ENCODE results near the gene MEIOC.

MEIOC gene

DNA sequence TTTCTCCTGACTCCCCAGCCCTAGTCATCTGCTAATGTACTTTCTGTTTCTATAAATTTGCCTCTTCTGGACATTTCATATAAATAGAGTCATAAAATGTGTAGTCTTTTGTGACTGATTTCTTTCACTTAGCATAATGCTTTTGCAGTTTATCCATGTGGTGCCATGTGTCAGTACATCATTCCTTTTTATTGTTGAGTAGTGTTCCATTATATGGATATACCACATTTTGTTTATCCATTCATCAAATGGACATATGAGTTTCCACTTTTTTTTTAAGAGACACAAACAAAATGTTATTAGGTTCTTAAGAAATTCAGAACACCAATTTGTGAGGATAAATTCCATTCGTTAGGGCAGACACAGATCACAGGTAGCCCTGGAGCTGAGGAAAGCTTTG is 63.2 kb downstream of the MEIOC start:
- DNase-seq = no peak

DNA sequence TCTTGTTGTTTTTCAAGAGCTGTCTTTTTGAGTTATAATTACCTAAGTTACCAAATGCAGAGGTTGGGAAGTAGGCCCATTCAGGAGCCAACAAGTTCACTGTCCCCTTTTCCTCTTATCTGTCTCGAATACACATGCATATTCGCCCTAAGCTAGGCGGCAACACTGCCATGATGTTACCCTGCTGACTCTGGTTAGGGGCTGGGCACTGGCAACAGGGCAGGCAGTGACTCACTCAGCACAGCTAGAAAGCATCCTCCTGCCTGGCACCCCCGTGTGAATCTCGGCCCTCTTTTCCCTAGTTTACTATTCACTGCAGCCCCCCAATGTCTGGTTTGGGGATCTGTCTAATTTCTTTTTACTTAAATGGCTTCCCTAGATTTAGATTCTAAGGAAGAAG is 66.0 kb downstream of the MEIOC start:
- no peak for DNase-seq
